HG03521 (cell line): ENCODE data around the gene GPANK1.

Experiments
- ATAC-seq: cut with Tn5 transposase; IDR thresholded peaks from one replicate; pipeline ENCODE4 v1.9.1; 2021; ENCODE audit warnings: mild to moderate bottlenecking, moderate library complexity; ENCODE audit not compliant: unreplicated experiment

GPANK1 gene

GRCh38 chr6:31643818-31644454, 20.9 kb downstream of the GPANK1 start:
- no peak for ATAC-seq

- ATAC-seq = no peak
These were observed 21.8 kb downstream of the GPANK1 start for GRCh38 chr6:31642798-31643570.

GRCh38 chr6:31641370-31641769, 23.4 kb downstream of the GPANK1 start:
- no peak for ATAC-seq

DNA sequence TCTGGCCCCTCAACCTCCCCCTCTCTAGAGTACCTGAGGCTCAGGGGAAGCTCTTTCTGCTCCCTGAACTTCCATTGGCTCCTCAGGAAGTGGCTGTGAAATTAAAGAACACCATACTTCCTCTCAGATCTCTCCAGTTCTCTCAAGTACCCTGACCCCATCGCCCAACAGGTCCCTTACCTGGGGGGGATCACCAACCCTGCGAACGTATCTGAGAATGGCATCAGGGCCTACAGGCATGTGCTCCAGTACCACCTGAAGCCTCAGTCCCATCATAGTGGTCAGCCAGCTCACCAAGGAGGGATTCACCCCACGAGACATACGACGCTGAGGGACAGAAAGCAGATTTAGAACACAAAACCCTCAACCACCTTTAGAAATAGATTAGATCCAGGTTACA, 24.2 kb downstream of the GPANK1 start:
- no peak for ATAC-seq

GRCh38 chr6:31639449-31639861, 25.3 kb downstream of the GPANK1 start:
- ATAC-seq = no peak

DNA sequence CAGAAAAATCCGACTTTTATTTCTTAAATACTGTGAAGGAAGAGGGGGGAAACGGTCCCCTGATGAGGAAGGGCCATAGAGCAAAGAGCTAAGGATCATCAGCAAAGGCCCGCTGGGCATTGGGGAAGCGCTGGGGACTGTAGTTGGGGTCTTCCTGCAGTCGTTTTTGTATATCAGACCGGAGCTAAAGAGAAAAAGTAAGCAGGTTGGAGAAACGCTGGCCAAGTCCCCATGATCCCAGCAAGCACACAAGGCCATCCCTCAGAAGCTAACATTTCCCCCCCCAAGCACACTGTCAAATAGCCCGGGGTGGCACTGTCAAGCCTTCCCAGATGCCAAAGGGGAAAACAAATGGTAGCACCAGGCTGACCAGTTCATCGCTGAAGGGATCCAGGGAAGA, 25.8 kb downstream of the GPANK1 start:
- ATAC-seq = no peak

GRCh38 chr6:31636698-31637596, 27.9 kb downstream of the GPANK1 start:
- ATAC-seq = no peak

DNA sequence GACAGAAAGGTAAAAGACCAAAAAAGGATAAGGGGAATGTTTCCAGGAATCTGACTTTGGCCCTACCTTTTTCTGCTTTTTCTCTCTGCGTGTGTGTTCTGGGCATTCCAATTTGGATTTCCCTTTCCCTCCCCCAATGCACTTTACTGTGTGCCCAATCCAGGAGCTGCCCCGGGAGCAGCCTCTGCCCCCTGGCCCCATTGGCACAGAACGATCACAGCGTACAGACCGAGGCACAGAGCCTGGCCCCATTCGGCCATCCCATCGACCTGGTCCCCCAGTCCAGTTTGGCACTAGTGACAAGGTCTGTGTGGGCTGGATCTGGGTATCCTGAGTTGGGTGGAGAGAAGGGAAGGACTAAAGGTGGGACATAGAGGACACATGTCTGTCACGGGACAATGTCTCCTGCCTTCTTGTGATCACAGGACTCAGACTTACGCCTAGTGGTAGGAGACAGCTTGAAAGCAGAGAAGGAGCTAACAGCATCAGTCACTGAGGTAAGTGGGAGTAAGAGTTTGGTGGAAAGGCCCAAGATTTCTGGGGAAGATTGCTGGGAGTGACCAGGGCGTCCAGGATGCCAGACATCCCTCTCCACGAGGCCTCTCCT, 29.7 kb downstream of the GPANK1 start:
- no peak for ATAC-seq

GRCh38 chr6:31634131-31634530, 30.7 kb downstream of the GPANK1 start:
- ATAC-seq = no peak

GRCh38 chr6:31633447-31633846, 31.4 kb downstream of the GPANK1 start:
- no peak for ATAC-seq

- ATAC-seq = no peak
These were observed 32.4 kb downstream of the GPANK1 start for GRCh38 chr6:31632279-31632946.

DNA sequence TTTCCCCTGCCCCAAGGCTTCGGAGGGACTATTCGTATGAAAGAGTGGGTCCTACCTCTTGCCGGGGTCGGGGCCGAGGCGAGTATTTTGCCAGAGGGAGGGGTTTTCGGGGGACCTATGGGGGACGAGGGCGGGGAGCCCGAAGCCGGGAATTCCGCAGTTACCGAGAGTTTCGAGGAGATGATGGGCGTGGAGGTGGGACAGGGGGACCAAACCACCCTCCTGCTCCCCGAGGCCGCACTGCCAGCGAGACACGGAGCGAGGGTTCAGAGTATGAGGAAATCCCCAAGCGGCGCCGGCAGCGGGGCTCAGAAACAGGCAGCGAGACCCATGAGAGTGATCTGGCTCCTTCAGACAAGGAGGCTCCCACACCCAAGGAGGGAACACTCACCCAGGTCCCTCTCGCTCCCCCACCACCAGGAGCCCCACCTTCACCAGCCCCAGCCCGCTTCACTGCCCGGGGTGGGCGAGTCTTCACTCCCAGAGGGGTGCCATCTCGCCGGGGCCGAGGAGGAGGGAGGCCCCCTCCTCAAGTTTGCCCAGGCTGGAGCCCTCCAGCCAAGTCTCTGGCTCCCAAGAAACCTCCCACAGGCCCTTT, 33.0 kb downstream of the GPANK1 start:
- no peak for ATAC-seq

- ATAC-seq = no peak
These were observed 33.6 kb downstream of the GPANK1 start for GRCh38 chr6:31631209-31631608.

DNA sequence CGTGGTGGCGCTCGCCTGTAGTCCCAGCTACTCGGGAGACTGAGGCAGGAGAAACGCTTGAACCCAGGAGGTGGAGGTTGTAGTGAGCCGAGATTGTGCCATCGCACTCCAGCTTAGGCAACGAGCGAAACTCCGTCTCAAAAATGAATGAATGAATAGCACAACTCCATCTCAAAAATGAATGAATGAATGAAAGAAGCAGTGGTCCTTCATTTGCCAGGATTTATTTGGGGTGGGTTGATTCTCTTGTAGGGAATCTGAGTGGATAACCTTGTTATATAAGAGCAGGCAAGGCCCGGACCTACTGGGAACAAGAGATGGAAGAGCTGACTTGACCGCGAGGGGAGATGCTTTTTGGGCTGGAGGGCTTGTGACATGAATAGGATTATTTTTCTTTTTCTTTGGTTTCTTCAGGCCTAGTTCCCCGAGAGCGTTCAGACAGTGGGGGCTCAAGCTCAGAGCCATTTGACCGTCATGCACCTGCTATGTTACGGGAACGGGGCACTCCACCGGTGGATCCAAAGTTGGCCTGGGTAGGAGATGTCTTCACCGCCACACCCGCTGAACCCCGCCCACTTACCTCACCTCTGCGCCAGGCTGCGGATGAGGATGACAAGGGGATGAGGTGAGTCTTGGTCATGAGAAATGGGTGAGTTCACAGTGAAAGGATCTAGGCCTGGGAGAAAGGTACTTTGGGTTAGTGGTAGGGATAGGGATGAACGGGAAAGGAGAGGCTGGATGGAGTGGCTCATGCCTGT, 34.4 kb downstream of the GPANK1 start:
- ATAC-seq = no peak

DNA sequence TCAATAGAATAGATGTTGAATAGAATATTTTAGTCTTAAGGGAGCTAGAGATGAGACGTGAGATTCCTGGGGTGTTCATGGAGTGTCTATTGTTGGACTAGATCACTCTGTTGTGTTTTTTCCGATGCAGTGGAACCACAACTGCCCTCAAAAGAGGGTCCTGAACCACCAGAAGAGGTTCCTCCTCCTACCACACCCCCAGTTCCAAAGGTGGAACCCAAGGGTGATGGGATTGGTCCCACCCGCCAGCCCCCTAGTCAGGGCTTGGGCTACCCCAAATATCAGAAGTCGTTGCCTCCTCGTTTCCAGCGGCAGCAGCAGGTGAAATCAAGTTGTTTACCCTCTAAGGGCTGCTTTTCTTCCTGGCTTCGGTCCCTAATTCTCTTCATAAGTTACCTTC, 35.8 kb downstream of the GPANK1 start:
- no peak for ATAC-seq

GRCh38 chr6:31627690-31628287, 37.0 kb downstream of the GPANK1 start:
- ATAC-seq = no peak

DNA sequence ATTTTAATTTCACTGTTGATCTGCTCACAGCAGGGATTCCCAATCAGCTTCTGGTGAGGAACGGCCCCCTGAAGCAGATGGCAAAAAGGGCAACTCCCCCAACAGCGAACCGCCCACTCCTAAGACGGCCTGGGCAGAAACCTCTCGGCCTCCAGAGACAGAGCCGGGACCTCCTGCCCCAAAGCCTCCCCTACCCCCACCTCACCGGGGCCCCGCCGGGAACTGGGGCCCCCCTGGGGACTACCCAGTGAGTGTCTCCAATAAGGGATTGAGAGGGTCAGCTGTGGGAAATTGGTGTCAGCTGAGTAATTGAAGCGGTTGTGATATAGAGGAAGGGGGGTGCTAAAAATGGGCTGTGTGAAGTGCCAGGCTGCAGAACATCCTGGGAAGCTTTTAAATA, 37.8 kb downstream of the GPANK1 start:
- no peak for ATAC-seq

GRCh38 chr6:31624070-31624469, 40.7 kb downstream of the GPANK1 start:
- ATAC-seq = no peak

DNA sequence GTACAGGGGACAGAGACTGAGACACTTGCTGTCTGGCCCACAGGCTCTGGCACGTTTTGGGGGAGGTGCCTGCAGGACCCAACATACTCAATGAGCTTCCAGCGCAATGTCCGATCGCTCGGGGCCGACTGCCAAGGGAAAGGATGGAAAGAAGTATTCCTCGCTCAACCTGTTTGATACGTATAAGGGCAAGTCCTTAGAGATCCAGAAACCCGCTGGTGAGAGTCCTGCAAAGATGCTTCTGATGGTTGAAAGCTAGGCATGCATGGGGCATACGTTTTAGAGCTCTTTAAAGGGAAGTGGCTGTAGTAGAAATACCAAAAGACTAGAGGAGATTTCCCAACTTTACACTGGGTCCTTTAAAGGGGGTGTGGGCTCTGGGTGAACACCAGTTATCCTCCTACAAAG, 42.1 kb downstream of the GPANK1 start:
- ATAC-seq = no peak
